ENCODE data around the gene ZXDC.

ZXDC gene

DNA sequence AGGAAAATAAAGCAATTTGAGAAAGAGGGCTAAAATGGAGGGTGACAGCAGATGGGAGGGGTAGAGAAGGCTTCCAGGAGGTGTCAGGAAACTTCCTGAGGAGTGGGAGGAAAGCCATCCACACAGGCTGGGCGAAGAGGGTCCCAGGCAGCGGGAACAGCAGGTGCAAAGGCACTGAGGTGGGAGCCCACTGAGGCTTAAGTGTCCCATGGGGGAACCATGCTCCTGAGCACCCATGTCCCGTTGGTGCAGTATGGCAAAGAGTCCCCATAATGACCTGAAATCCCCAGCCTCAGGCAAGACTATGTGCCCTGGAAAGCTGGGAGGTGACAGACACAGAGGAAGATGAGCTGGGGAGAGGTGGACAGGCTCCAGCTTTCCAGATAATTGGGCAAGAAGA, 50.9 kb downstream of the ZXDC start:
- FAIRE-seq (no peak), DNase-seq (ENCODE audit: insufficient read length, low spot score) (no peak)
- no peak for TF ChIP-seq POLR2A (IDR thresholded peaks at IDR 0.05; ENCODE audit: low read depth, low read length)

DNA sequence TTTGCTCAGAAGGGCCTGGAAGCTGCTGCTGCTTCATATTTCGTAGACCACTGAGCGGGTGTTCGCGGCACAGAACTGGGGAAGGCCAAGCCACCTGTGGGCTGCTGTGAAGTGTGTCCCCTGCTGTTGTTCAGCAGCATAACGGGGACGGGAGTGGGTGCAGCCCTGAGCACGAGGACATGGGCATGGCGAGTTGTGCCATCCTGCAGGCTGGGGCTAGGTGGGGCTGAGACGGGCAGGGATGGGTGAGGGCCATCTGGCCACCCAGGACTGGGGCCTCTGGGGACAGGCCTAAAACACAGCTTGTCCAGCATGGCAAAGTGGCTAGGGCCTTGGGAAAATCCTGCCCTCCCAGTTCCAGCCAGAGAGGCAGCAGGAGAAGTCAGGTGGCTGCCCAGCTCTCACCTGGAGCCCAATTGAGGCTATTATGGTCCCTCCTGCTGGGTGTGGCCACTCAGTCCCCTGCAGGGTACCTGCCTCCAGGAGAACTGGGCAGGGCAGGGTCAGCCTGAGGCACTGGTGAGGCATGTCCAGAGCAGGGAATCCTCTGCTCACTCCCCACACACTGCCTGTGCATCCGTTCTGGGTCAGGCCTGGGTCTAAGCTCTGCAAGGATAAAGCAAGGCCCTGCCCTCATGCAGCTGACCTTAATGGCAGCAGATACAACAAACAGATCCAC, 51.5 kb downstream of the ZXDC start:
- DNase-seq (ENCODE audit: insufficient read length, low spot score) (no peak), FAIRE-seq (no peak)
- no peak for TF ChIP-seq POLR2A (IDR thresholded peaks at IDR 0.05; ENCODE audit: low read depth, low read length)

GRCh38 chr3:126423191-126424038, 52.3 kb downstream of the ZXDC start:
- FAIRE-seq = no peak
- no peak for TF ChIP-seq POLR2A (IDR thresholded peaks at IDR 0.05; ENCODE audit: low read depth, low read length)
- no peak for DNase-seq (ENCODE audit: insufficient read length, low spot score)

- DNase-seq (ENCODE audit: insufficient read length, low spot score) (no peak), FAIRE-seq (no peak)
- no peak for TF ChIP-seq POLR2A (IDR thresholded peaks at IDR 0.05; ENCODE audit: low read depth, low read length)
Observed at GRCh38 chr3:126422571-126423091, 53.1 kb downstream of the ZXDC start.

GRCh38 chr3:126422121-126422520, 53.6 kb downstream of the ZXDC start:
- TF ChIP-seq POLR2A (IDR thresholded peaks at IDR 0.05; ENCODE audit: low read depth, low read length) = no peak
- no peak for DNase-seq (ENCODE audit: insufficient read length, low spot score)
- FAIRE-seq = no peak

- no peak for TF ChIP-seq POLR2A (IDR thresholded peaks at IDR 0.05; ENCODE audit: low read depth, low read length)
- FAIRE-seq = no peak
- no peak for DNase-seq (ENCODE audit: insufficient read length, low spot score)
Observed at GRCh38 chr3:126421573-126422119, 54.0 kb downstream of the ZXDC start.

- no peak for TF ChIP-seq POLR2A (IDR thresholded peaks at IDR 0.05; ENCODE audit: low read depth, low read length)
- DNase-seq (ENCODE audit: insufficient read length, low spot score) (no peak), FAIRE-seq (no peak)
Observed at GRCh38 chr3:126419886-126420786, 55.6 kb downstream of the ZXDC start.

DNA sequence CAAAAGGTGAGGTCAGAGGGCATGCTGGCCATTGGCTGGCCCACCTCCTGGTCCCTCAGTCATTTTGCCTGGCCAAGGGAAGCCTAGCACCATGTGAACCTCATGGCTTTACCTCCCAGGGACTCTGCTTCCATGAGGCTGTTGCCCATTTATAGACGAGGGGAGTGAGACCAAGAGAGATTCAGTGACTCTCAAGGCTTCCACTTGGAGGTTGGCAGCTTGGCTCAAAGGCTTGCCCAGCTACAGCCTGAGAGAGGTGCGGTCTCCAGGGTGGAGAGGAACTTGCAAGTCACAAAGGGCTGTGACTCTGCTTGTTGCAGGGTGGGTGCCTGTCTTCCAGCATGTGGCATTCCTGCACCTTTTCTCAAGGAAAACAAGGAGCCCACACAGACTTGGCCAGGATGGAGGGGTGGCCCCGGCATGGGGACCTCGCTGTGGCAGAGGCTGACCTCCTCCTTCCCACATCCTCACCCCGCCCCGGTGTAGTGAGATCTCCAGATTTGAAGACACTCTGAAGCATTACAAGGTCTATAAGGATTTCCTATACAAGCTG, 56.5 kb downstream of the ZXDC start:
- DNase-seq (ENCODE audit: insufficient read length, low spot score) = no peak
- FAIRE-seq = no peak
- no peak for TF ChIP-seq POLR2A (IDR thresholded peaks at IDR 0.05; ENCODE audit: low read depth, low read length)

GRCh38 chr3:126418661-126419131, 57.0 kb downstream of the ZXDC start:
- FAIRE-seq (no peak), DNase-seq (ENCODE audit: insufficient read length, low spot score) (no peak)
- TF ChIP-seq POLR2A (IDR thresholded peaks at IDR 0.05; ENCODE audit: low read depth, low read length) = no peak

- no peak for TF ChIP-seq POLR2A (IDR thresholded peaks at IDR 0.05; ENCODE audit: low read depth, low read length)
- no peak for DNase-seq (ENCODE audit: insufficient read length, low spot score)
- no peak for FAIRE-seq
Observed at GRCh38 chr3:126417981-126418530, 57.6 kb downstream of the ZXDC start.

DNA sequence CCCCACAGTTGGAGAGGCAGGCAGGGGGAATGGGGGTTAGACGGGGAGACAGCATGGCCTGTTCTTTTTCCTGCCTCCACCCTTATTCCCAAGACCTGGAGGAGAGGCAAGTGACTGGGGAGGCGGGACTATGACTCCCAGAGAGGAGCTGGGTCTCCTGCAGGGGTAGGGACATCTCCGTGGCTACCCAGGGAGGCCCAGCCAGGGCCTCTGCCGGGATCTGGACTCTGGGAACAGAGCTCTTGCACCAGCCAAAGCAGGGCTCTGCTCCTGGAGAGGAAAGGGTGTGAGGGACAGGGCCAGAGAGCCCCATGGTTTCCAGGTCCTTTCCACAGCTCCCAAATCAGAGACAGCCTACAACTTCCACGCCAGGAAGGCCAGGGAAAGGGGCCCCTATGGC, 58.2 kb downstream of the ZXDC start:
- DNase-seq (ENCODE audit: insufficient read length, low spot score) = no peak
- no peak for TF ChIP-seq POLR2A (IDR thresholded peaks at IDR 0.05; ENCODE audit: low read depth, low read length)
- no peak for FAIRE-seq

GRCh38 chr3:126416943-126417342, 58.7 kb downstream of the ZXDC start:
- no peak for TF ChIP-seq POLR2A (IDR thresholded peaks at IDR 0.05; ENCODE audit: low read depth, low read length)
- FAIRE-seq (no peak), DNase-seq (ENCODE audit: insufficient read length, low spot score) (no peak)

Measured in H54 (cell line).